HG03460 (cell line): ENCODE measurements around the gene BICRA.

ENCODE experiments used
- ATAC-seq: cut with Tn5 transposase; IDR thresholded peaks from one replicate; pipeline ENCODE4 v1.9.1; 2021; ENCODE audit not compliant: unreplicated experiment

BICRA gene

DNA sequence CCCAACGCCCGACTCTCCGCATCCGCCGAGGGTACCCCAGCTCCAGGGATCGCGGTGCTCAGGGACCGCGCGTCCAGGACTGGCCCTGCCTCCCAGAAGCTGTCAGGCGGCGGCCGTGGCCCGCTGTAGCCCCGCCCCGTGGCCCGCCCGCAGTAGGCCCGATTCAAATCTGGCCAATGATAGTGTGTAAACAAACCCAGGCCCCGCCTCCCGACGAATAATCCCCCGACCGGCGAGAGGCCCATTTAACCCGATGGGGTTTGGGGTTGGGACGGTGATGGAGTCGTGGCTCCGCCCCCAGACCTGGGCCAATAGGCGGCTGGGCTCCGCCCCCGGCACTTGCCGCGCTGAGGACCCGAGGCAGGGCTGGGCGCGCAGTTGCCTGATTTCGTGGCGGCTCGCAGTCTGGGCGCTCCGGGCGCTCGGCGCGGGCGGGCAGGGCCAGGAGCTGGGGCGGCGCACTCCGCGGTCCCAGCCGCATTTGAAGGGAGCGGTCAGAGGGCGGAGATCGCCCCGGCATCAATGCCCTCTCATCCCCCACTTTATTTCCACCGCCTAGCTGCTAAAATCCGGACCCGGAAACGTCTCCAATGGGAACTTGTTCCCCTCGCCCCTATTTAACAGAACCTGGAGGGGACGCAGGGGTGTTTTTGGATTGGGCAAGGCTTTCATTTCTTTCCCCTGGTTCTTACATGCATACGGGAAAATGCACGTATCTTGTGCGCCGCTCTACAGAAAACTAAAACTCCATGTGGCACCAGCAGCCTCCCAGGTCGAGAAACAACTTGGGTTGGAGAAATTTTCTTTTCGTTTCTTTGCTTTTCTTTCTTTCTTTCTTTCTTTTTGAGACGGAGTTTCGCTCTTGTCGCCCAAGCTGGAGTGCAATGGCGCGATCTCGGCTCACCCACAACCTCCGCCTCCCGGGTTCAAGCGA, 8.4 kb upstream of the BICRA start:
- peak; percentile 93 for ATAC-seq

GRCh38 chr19:47601180-47601904, 7.6 kb upstream of the BICRA start:
- no peak for ATAC-seq

GRCh38 chr19:47603706-47604565, 5.0 kb upstream of the BICRA start:
- no peak for ATAC-seq

DNA sequence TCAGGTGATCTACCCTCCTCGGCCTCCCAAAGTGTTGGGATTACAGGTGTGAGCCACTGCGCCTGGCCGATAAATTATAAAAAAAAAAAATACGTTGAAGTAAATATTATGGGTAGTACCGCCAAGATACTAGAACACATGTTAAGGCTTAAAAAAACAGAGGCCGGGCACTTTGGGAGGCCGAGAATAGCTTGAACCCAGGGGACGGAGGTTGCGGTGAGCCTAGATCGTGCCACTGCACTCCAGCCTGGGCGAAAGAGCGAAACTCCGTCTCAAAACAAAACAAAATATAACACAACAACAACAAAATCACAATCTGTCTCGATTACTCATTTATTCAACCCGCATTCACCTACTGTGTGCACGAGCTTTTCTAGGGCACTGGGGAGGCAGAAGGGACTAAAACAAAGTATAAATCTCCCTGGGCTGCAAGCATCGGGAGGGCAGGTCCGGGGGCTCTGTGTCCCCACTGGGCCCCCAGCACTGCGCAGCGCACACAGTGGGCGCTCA, 1.3 kb upstream of the BICRA start:
- no peak for ATAC-seq

DNA sequence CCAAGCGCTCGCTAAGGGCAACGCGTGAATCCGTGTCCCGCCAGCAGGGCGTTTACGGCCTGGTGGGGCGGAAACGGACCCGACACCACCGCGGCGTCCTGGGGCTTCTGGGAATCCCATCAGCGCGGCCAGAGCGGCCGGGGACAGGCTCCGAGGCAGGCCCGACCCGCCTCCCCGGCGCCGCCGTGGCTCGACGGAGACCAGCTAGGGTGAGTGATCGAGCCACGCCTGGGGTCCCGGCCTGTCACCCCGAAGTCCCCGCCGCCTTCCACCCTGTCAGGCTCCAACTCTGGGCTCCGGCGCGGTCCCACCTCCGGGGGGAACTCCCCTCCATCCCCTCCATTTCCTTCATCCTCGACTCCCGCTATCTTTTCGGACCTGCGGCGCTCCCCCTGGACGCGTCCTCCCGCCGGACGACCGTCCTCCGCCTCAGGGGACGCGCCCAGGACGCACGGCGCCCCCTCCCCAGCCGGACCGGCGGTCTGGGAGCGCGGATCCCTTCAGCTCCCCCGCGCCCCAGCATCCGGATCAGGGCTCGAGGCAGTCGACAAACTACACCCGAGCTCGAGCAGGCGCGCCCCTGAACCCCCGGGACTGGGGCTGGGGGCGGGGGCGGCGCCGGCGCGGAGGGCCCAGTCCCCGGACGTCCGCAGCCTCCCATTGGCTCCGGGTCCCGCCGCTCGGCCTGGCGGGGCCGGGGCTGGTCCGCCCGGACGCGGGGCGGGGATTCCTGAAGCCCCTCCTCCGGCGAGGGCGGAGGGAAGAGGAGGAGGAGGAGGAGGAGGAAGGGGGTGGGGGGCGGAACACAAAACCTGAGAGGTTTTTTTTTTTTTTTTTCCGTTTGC, 638 bp upstream of the BICRA start:
- peak; percentile 72 for ATAC-seq

DNA sequence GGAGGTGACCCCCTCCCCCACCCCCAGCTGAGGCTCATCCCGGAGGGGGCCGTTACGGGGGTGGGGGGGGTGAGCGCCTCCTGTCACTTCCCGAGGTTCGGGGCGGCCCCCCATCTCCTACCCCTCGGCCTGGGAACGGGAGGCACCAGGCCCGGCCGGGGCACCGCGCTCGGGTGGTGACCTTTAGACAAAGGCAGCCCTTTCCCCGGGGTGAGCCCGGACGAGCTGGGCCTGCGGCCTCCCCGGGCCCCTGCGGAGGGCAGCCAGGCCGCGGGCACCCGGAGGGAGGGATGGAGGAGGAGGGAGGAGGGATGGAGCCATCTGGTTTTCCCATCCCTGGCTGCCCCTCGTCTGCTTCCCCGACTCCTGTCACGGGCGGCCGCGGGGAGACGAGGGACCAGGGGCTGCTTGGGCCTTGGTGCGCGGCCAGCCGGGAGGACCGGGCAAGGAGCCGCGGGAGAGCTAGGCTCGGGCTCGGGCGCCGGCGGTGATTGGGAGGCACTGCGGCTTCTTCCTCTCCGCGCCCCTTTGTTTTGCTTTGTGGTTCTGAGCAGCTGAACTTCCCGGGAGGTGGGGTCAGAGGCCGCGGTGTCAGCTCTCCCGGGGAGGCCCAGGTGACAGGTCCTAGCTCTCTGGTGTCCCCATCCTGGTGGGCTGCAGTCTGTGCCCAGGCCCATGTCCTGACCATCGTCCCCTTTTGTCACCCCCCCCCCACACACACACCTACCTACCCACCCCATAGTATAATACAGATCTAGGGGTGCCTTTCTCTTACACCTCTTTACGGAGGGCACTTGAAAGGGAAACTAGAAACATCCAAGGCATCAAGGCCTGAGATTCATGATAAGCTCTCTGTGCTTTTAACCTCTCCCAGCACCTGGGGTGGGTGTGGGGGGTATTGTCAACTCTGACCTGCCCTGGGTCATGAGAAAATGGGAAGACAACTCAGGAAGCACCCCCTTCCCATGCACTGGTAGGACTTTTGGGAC, 1.3 kb downstream of the BICRA start:
- no peak for ATAC-seq

DNA sequence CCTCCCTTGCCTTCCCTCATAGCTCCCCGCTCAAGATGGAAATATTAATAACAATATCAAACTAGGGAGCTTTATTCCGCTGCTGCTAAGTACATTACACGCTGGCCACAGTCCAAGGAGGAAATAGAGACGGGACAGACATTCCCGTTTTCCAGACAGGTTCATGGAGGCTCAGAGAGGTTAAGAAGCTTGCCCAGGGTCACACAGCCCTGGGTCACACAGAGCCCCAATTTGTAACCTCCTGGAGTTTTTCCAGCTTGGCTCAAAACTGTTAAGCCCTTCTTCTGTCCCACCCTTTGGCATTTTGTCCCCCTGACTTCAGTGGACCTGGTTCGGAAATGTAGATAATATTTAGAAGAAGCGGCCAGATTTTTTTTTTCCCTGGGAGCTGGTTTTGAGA, 2.0 kb downstream of the BICRA start:
- no peak for ATAC-seq

GRCh38 chr19:47613165-47614020, 4.5 kb downstream of the BICRA start:
- no peak for ATAC-seq

DNA sequence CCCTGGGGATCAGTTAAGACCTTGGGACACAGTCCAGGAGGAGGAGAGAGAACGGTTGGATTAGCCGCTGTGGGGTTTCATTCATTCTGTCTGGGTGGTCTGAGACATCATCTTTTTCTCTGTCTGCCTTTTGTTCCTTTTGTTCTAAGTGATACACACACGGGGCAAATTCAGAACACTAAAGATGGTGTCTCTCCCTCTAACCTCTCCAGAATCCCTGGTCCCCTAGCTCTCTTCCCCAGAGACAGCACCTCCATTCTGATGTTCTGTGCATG, 5.0 kb downstream of the BICRA start:
- no peak for ATAC-seq

DNA sequence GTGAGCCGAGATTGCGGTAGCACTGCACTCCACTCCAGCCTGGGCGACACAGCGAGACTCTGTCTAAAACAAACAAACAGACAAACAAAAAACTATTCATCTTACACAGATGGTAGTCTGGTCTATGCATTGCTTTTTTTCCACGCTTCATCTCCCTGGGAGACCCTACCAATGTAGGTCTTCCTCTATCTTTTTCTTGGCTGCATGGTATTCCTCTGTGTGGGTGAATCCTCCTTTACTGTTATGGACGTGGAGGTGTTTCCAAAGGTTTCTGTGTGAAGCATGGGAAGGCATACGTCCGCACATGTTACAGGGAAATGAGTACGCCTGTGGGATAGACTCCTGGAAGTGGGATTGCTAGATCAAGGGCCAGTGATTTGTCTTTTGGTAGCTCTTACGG, 5.6 kb downstream of the BICRA start:
- ATAC-seq = no peak

DNA sequence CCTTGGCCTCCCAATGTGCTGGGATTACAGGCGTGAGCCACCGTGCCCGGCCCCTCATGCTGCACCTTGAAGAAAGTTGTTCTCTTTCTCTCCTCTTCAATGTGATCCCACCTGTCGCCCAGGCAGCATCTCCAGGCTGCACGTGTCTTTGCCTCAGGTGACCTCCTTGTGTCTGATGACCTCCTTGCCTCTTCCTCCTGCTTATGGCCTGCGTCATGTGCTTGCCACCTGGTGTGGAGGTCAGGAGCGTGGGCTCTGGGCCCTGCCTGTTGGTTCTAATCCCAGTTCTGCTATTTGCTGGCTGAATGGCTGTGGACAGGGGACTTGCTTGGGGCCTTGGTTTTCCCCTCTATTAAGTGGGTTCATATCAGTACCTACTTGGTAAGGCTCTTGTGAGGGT, 6.3 kb downstream of the BICRA start:
- no peak for ATAC-seq

DNA sequence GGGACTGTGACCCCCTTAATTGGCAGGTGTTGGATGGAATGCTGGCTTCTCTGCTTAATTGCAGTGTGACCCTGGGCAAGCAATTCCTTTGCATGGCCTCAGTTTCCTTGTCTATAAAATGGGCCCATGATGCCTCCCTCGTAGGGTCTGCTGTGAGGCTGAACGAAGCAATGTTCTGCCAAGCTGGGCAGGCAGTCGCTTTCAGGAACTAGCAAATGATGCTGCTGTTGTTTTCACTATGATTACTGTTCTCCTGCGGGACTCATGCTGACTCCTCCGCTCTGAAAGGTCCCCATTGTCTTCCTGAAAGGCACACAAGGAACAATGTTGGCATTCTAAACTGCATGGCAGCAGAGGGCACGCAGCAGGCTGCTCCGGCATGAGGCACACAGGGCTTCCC, 6.8 kb downstream of the BICRA start:
- no peak for ATAC-seq

- no peak for ATAC-seq
These were observed 9.8 kb downstream of the BICRA start for GRCh38 chr19:47618771-47619170.

- ATAC-seq = no peak
These were observed 10.8 kb downstream of the BICRA start for GRCh38 chr19:47619763-47620162.

DNA sequence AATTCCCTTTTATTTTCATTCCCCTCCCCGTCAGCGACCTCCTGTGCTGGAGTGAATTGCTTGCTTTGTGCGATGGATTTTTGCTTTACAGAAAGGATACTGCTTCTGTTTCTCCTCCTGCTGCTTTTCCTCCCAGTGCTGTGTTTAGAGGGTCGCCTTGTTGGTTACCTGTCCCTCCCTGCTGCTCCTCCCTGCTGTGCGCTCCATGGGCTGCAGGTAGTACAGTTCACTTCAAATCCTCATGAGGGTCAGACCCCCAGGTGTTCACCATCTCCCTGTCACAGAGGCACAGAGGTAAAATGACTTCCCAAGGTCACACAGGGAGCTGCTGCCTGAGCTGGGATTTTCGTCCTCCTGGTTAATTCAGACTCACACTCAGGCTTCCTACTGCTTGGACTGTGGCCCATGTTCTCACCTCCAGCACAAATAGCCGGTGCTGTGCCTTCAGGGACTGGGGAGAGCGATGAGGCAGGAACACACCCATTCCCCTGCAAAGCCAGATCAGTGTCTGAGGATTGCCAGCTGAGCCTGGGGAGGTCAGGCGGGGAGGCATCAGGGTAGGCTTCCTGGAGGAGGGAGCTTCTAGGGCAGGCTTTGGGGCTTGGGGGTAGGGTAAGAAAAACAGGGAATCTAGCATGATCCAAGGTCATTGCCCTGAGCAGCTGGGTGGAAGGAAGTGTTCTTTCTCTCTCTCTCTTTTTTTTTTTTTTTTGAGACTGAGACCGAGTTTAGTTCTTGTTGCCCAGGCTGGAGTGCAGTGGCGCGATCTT, 14.4 kb downstream of the BICRA start:
- no peak for ATAC-seq

DNA sequence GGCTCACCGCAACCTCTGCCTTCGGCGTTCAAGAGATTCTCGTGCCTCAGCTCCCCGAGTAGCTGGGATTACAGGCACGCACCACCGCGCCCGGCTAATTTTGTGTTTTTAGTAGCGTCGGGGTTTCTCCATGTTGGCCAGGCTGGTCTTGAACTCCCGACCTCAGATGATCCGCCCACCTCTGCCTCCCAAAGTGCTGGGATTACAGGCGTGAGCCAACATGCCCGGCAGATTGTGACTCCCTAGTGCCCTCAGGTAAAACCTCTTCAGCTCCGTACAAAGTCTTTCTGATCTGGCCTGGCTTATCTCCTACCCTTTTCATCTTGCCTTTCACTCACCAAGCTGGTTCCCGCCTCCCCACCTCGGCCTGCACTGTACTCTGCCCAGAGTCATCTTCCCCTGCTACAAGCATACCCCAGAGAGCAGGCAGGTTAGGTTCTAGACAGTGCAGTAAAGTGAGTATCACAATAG, 15.0 kb downstream of the BICRA start:
- no peak for ATAC-seq

GRCh38 chr19:47625650-47626049, 16.7 kb downstream of the BICRA start:
- ATAC-seq = no peak
